AG04450 (cell line): ENCODE results near the gene LCN15. TPM values are rescaled to one million over a fixed set of nuclear protein-coding genes. Genes with fewer than 3 reads are reported as not detected.

Experiments
- CTCF ChIA-PET: fragments of 300-600, 350-600 bp; formaldehyde crosslinking; extraction: SDS; loops from one replicate; lab custom pipeline; 2022; ENCODE audit warnings: antibody characterized with exemption, inconsistent platforms; lab: Charles Lee
- POLR2A ChIA-PET: fragments of 350-600 bp; formaldehyde crosslinking; extraction: SDS; loops from one replicate; lab custom pipeline; 2021; ENCODE audit warnings: antibody characterized with exemption, inconsistent platforms; lab: Yijun Ruan, JAX
- DNase-seq: peaks from one replicate; pipeline ENCODE4 v3.0.0-alpha.2; 2011; ENCODE audit warnings: low read depth, low spot score
- H3K27ac ChIP-seq: one replicate; pipeline ENCODE4 v1.5.1; 2012; ENCODE audit warnings: low read depth, low read length, control low read depth
- H3K27me3 ChIP-seq: one replicate; pipeline ENCODE4 v1.6.0; 2012; ENCODE audit warnings: low read length; ENCODE audit not compliant: control insufficient read depth, insufficient read depth
- H3K4me3 ChIP-seq: 2 replicates; pipeline ENCODE4 v1.5.1; 2011; ENCODE audit warnings: mild to moderate bottlenecking, low read depth, low read length, control low read depth
- H3K9me3 ChIP-seq: 2 replicates; pipeline ENCODE4 v1.5.1; 2012; ENCODE audit warnings: low read length; ENCODE audit not compliant: control insufficient read depth, insufficient read depth
- CTCF ChIP-seq: IDR thresholded peaks from 2 replicates; pipeline ENCODE4 v1.5.1; 2011; ENCODE audit warnings: low read depth, low read length, control low read depth, inconsistent platforms
- polyA plus RNA-seq: library from polyadenylated mRNA; depleted of rRNA; stranded (reverse); fragments of >200 nt; gene quantifications from 2 replicates; pipeline ENCODE4 v1.2.3, GENCODE V29; 2011

LCN15 gene
- polyA plus RNA-seq, 1 experiment = not detected

- H3K27ac ChIP-seq = peak overlapping the region; percentile 52
- H3K4me3 ChIP-seq = peak overlapping the region; percentile 75
- H3K9me3 ChIP-seq = no peaks in the 10 kb centered on the region; the same call in 1 of the 2 replicates
- no peak for TF ChIP-seq CTCF
- no peak for DNase-seq
- ChIA-PET CTCF (no interaction called here), POLR2A (interaction anchor here (0.9 kb wide), 1 partner anchor 161 kb away, joined by 7 read pairs; no protein-coding TSS in a partner anchor)
- H3K27me3 ChIP-seq = no peaks in the 10 kb centered on the region
Measured at GRCh38 chr9:136726118-136726517, 38.2 kb downstream of the LCN15 start.

- ChIA-PET POLR2A (interaction anchor here (0.5 kb wide), 1 partner anchor 92 kb away, joined by 3 read pairs; no protein-coding TSS in a partner anchor), CTCF (no interaction called here)
- H3K9me3 ChIP-seq = no peaks in the 10 kb centered on the region; the same call in 1 of the 2 replicates
- peak overlapping the region; percentile 75 for H3K4me3 ChIP-seq
- H3K27ac ChIP-seq = peak overlapping the region; percentile 52
- TF ChIP-seq CTCF = no peak
- no peaks in the 10 kb centered on the region for H3K27me3 ChIP-seq
- DNase-seq = no peak
Measured at GRCh38 chr9:136725612-136726011, 38.7 kb downstream of the LCN15 start.

GRCh38 chr9:136724772-136725171 is 39.5 kb downstream of the LCN15 start:
- TF ChIP-seq CTCF = no peak
- DNase-seq = no peak
- Histone ChIP-seq H3K9me3 (no peaks in the 10 kb centered on the region; the same call in 1 of the 2 replicates), H3K27me3 (no peaks in the 10 kb centered on the region), H3K4me3 (no peak overlapping the region), H3K27ac (no peak overlapping the region)
- POLR2A ChIA-PET = no interaction called here
- CTCF ChIA-PET = no interaction called here

GRCh38 chr9:136723989-136724388 is 40.3 kb downstream of the LCN15 start:
- H3K27ac ChIP-seq = no peak overlapping the region
- ChIA-PET POLR2A (no interaction called here), CTCF (no interaction called here)
- H3K27me3 ChIP-seq = no peaks in the 10 kb centered on the region
- no peak for TF ChIP-seq CTCF
- no peak for DNase-seq
- no peak overlapping the region for H3K4me3 ChIP-seq
- no peaks in the 10 kb centered on the region; the same call in 1 of the 2 replicates for H3K9me3 ChIP-seq

GRCh38 chr9:136723362-136723976 is 40.8 kb downstream of the LCN15 start:
- no peak for DNase-seq
- TF ChIP-seq CTCF = no peak
- CTCF ChIA-PET = no interaction called here
- no peaks in the 10 kb centered on the region; the same call in 1 of the 2 replicates for H3K9me3 ChIP-seq
- H3K27me3 ChIP-seq = no peaks in the 10 kb centered on the region
- no peak overlapping the region for H3K4me3 ChIP-seq
- H3K27ac ChIP-seq = no peak overlapping the region
- POLR2A ChIA-PET = no interaction called here
